DND-41 (cell line): Measurements from ENCODE around the gene KSR1.

Experiments used
- EZH2 ChIP-seq: IDR thresholded peaks from 3 replicates; pipeline ENCODE4 v1.6.1; 2012; ENCODE audit warnings: borderline replicate concordance, low read depth, mild to moderate bottlenecking, moderate library complexity, low read length, inconsistent platforms; ENCODE audit not compliant: severe bottlenecking
- TF ChIP-seq, protein P1 (sequence below): IDR thresholded peaks from 2 replicates; pipeline ENCODE4 v1.5.1; 2012; ENCODE audit warnings: borderline replicate concordance, low read length, moderate library complexity, mild to moderate bottlenecking; ENCODE audit not compliant: poor library complexity, severe bottlenecking; ENCODE audit errors: extremely low read depth

DNA sequence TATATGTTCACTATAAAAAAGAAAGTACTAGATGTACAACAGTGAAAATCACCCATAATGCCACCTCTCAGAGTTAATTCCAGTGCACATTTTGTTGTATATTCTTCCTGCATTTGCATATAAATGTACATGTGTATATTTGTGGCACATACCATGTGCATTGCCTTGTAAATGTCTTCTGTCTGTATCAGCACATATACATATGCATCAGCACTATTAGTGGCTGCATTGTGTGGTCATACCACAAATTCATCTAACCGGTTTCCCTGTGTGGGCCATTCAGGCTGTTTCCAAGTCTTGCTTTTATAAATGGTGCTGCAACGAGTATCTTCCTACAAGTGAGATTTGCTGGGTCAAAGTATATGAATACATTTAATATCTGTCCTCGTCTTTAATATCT is 6.5 kb downstream of the KSR1 start:
- TF ChIP-seq, protein P1, sequence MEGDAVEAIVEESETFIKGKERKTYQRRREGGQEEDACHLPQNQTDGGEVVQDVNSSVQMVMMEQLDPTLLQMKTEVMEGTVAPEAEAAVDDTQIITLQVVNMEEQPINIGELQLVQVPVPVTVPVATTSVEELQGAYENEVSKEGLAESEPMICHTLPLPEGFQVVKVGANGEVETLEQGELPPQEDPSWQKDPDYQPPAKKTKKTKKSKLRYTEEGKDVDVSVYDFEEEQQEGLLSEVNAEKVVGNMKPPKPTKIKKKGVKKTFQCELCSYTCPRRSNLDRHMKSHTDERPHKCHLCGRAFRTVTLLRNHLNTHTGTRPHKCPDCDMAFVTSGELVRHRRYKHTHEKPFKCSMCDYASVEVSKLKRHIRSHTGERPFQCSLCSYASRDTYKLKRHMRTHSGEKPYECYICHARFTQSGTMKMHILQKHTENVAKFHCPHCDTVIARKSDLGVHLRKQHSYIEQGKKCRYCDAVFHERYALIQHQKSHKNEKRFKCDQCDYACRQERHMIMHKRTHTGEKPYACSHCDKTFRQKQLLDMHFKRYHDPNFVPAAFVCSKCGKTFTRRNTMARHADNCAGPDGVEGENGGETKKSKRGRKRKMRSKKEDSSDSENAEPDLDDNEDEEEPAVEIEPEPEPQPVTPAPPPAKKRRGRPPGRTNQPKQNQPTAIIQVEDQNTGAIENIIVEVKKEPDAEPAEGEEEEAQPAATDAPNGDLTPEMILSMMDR, result no peak
- TF ChIP-seq EZH2, result no peak
